Uterus (tissue), 2 donors: ENCODE data around the gene CD22.

Experiments used
- CTCF ChIP-seq, 4 experiments: fragments of 200-600 bp in 2 of 4; fragments of 450-650 bp in 2 of 4; sonication (generic) in 2 of 4; IDR thresholded peaks; one replicate each; pipeline ENCODE4 v1.5.1; 2016 to 2019; ENCODE audit warnings: antibody characterized with exemption in 4 of 4, mild to moderate bottlenecking in 2 of 4, moderate library complexity in 1 of 4
- POLR2A ChIP-seq, 2 donors: fragments of 450-650 bp; IDR thresholded peaks; one replicate each; pipeline ENCODE4 v1.6.1; 2016; ENCODE audit warnings: antibody characterized with exemption in 2 of 2, mild to moderate bottlenecking in 1 of 2, moderate library complexity in 1 of 2

- TF ChIP-seq POLR2A (IDR thresholded peaks at IDR 0.05) (no peak), CTCF (IDR thresholded peaks at IDR 0.05) (no peak)
Observed at GRCh38 chr19:35347930-35348298, 18.9 kb downstream of the CD22 start.
